HepG2 (cell line): ENCODE measurements around the gene ATP1A2. TPM values are rescaled to one million over a fixed set of nuclear protein-coding genes. Genes with fewer than 3 reads are reported as not detected.

Experiments used
- ATAC-seq: fragments of 200-7000 bp; cut with Tn5 transposase; 3 replicates; pipeline ENCODE4 v1.9.1; 2020; ENCODE audit warnings: mild to moderate bottlenecking, moderate library complexity
- BruUV-seq: library from RNA; stranded (reverse); fragments of 400-500 nt; replicated peaks from 2 replicates; lab custom pipeline; 2021; lab: Mats Ljungman, UMichigan
- CTCF ChIA-PET: fragments of 300-600 bp; formaldehyde crosslinking; extraction: SDS; loops from one replicate; lab custom pipeline; 2021; ENCODE audit warnings: low total read pairs, inconsistent platforms, low intra/inter-chr PET ratio; lab: Yijun Ruan, JAX
- POLR2A ChIA-PET: fragments of 350-600 bp; sonication (Branson Sonifier 250); formaldehyde crosslinking; loops from one replicate; lab custom pipeline; 2020; ENCODE audit warnings: antibody characterized with exemption, inconsistent platforms; lab: Yijun Ruan, JAX
- DNase-seq: peaks from one replicate; pipeline ENCODE4 v3.0.0-alpha.2; 2015; ENCODE audit warnings: low spot score
- FAIRE-seq: peaks from 3 replicates; lab custom pipeline; 2011; peaks lifted over from hg19 to GRCh38; lab: Jason Lieb, UNC
- H2AFZ ChIP-seq: one replicate; pipeline ENCODE4 v1.6.1; 2011; ENCODE audit warnings: low read length, inconsistent platforms
- H3K27ac ChIP-seq: fragments of 300-600 bp; 3 replicates; pipeline ENCODE4 v1.8.0; 2011; ENCODE audit warnings: mixed run types, mild to moderate bottlenecking, mixed read lengths, low read length, inconsistent platforms; ENCODE audit not compliant: insufficient read depth; ENCODE audit errors: extremely low read length
- H3K27me3 ChIP-seq, 2 experiments: fragments of 200-600 bp in 1 of 2; 2 replicates in 1 of 2; 3 replicates in 1 of 2; pipeline versions ENCODE4 v1.6.0 to v1.8.0; 2011; ENCODE audit warnings: low read length in 2 of 2, mild to moderate bottlenecking in 2 of 2, moderate library complexity in 2 of 2, inconsistent platforms in 1 of 2; ENCODE audit not compliant: insufficient read depth in 2 of 2, control insufficient read depth in 1 of 2
- H3K36me3 ChIP-seq, 2 experiments: fragments of 200-600 bp in 1 of 2; replicated peaks in 1 of 2; 2 replicates in 1 of 2; 3 replicates in 1 of 2; pipeline versions ENCODE4 v1.5.1 to v1.8.0; 2011; ENCODE audit warnings: low read length in 2 of 2, inconsistent platforms in 1 of 2; ENCODE audit not compliant: insufficient read depth in 2 of 2, control insufficient read depth in 1 of 2
- H3K4me1 ChIP-seq: 2 replicates; pipeline ENCODE4 v1.5.1; 2012; ENCODE audit warnings: low read length, inconsistent platforms; ENCODE audit not compliant: insufficient read depth
- H3K4me2 ChIP-seq: 2 replicates; pipeline ENCODE4 v1.6.0; 2011; ENCODE audit warnings: low read depth, low read length, inconsistent platforms
- H3K4me3 ChIP-seq, 3 experiments: fragments of 200-600 bp in 1 of 3; sonication (generic), shearing (Covaris generic) in 1 of 3; replicated peaks in 1 of 3; 2 replicates each; pipeline ENCODE4 v1.5.1; 2011 to 2016; ENCODE audit warnings: low read length in 3 of 3, inconsistent platforms in 2 of 3, low read depth in 2 of 3, mild to moderate bottlenecking in 2 of 3, control low read depth in 1 of 3, mixed read lengths in 1 of 3; ENCODE audit not compliant: insufficient read depth in 1 of 3
- H3K79me2 ChIP-seq: one replicate; pipeline ENCODE4 v1.6.1; 2011; ENCODE audit warnings: low read length, inconsistent platforms; ENCODE audit not compliant: insufficient read depth
- H3K9ac ChIP-seq: 2 replicates; pipeline ENCODE4 v1.6.0; 2011; ENCODE audit warnings: mild to moderate bottlenecking, low read depth, low read length, inconsistent platforms; ENCODE audit not compliant: insufficient read depth
- H3K9me3 ChIP-seq: 2 replicates; pipeline ENCODE4 v1.5.1; 2012; ENCODE audit warnings: mild to moderate bottlenecking, low read length
- H4K20me1 ChIP-seq: 2 replicates; pipeline ENCODE4 v1.6.0; 2011; ENCODE audit warnings: inconsistent platforms, mild to moderate bottlenecking, low read length, moderate library complexity; ENCODE audit not compliant: insufficient read depth
- ARID2 ChIP-seq: sonication (generic); formaldehyde crosslinking; IDR thresholded peaks from 2 replicates; pipeline ENCODE4 v1.8.1; 2022; ENCODE audit warnings: mild to moderate bottlenecking, missing genetic modification reagents, borderline replicate concordance
- ARID5B ChIP-seq: IDR thresholded peaks from 2 replicates; pipeline ENCODE4 v1.4.0; 2020; ENCODE audit warnings: mild to moderate bottlenecking, missing genetic modification reagents
- DBP ChIP-seq: sonication (generic); formaldehyde crosslinking; IDR thresholded peaks from 2 replicates; pipeline ENCODE4 v1.4.0; 2020; ENCODE audit warnings: missing genetic modification reagents; ENCODE audit errors: not compliant biosample characterization
- DR1 ChIP-seq: sonication (generic); formaldehyde crosslinking; IDR thresholded peaks from 2 replicates; pipeline ENCODE4 v1.8.0; 2021; ENCODE audit warnings: mild to moderate bottlenecking, missing genetic modification reagents, inconsistent platforms
- EHMT2 ChIP-seq: fragments of 200-600 bp; sonication (generic); IDR thresholded peaks from 2 replicates; pipeline ENCODE4 v1.7.0; 2017; ENCODE audit warnings: antibody characterized with exemption, low read depth, low read length, borderline replicate concordance
- GLI4 ChIP-seq: sonication (generic); formaldehyde crosslinking; IDR thresholded peaks from 2 replicates; pipeline ENCODE4 v1.5.1; 2020; ENCODE audit warnings: missing genetic modification reagents, mild to moderate bottlenecking, moderate library complexity, borderline replicate concordance
- MXD3 ChIP-seq: IDR thresholded peaks from 2 replicates; pipeline ENCODE4 v1.6.1; 2016; ENCODE audit warnings: mild to moderate bottlenecking, missing biosample characterization, missing genetic modification reagents
- NFE2L1 ChIP-seq: sonication (generic); formaldehyde crosslinking; IDR thresholded peaks from 2 replicates; pipeline ENCODE4 v1.4.0; 2020; ENCODE audit warnings: missing genetic modification reagents, mild to moderate bottlenecking, borderline replicate concordance
- TCF7 ChIP-seq: sonication (generic); IDR thresholded peaks from 2 replicates; pipeline ENCODE4 v1.6.1; 2016; ENCODE audit warnings: antibody characterized with exemption, low read depth
- ZFX ChIP-seq: sonication (generic); formaldehyde crosslinking; IDR thresholded peaks from 2 replicates; pipeline ENCODE4 v1.4.0; 2020; ENCODE audit warnings: mild to moderate bottlenecking, low read depth, missing genetic modification reagents, moderate library complexity
- ZNF616 ChIP-seq: sonication (generic); formaldehyde crosslinking; IDR thresholded peaks from 2 replicates; pipeline ENCODE4 v1.5.0; 2020; ENCODE audit warnings: low read depth, mild to moderate bottlenecking, missing genetic modification reagents
- ZNF619 ChIP-seq: sonication (generic); formaldehyde crosslinking; IDR thresholded peaks from 2 replicates; pipeline ENCODE4 v1.4.0; 2020; ENCODE audit warnings: mild to moderate bottlenecking, missing genetic modification reagents
- ZSCAN20 ChIP-seq: sonication (generic); formaldehyde crosslinking; IDR thresholded peaks from 2 replicates; pipeline ENCODE4 v1.4.0; 2020; ENCODE audit warnings: missing genetic modification reagents, mild to moderate bottlenecking, borderline replicate concordance
- WGBS: methylation state at CpG from one replicate; pipeline ENCODE4 v1.1.6; 2017; ENCODE audit warnings: low lambda C conversion rate; 5-methylcytosine and 5-hydroxymethylcytosine counted together
- in situ Hi-C: cut with HindIII; loops from 2 replicates; pipeline ENCODE4 v1.10.0; 2017; ENCODE audit warnings: low pct_unique_long_range_greater_than_20kb; ENCODE audit not compliant: extremely low pct_ligation_motif_present
- intact Hi-C: fragments of 100-400 bp; cut with micrococcal nuclease; formaldehyde crosslinking; loops from one replicate; pipeline ENCODE4 v1.10.0; 2022; ENCODE audit not compliant: unreplicated experiment
- polyA plus RNA-seq, 8 experiments: library from polyadenylated mRNA; depleted of rRNA in 3 of 8; stranded (reverse) in 7 of 8; unstranded in 1 of 8; fragments of >200 nt; fragmentation: Illumina TruSeq in 4 of 8; extraction: Trizol in 4 of 8; gene quantifications; 2 replicates each; pipeline versions ENCODE4 v1.2.1 to v1.2.3, GENCODE V29; 2011 to 2016; ENCODE audit warnings: low read depth in 4 of 8, missing spikeins in 1 of 8, mixed read lengths in 1 of 8; ENCODE audit not compliant: insufficient read depth in 1 of 8
- total RNA-seq, 5 experiments: library from RNA; depleted of rRNA; stranded (reverse); fragments of >200 nt; fragmentation: Illumina TruSeq; extraction: Trizol; gene quantifications; 2 replicates each; pipeline ENCODE4 v1.2.3, GENCODE V29; 2016; ENCODE audit warnings: low read depth in 1 of 5

The ATP1A2 gene
- total and polyA plus RNA-seq, 2 of the 13 experiments (the other 11 are each of a cell fraction or from before 2014, with no cell fraction given) = 0.16 TPM; not detected in 1

GRCh38 chr1:160127381-160127780 lies 11.8 kb downstream of the ATP1A2 start:
- POLR2A ChIA-PET = interaction anchor here (1.2 kb wide), 1 partner anchor 135 kb away, joined by 3 read pairs; the partner anchor contains the start of gene DCAF8
- no peak overlapping the region for H3K4me3 ChIP-seq
- H2AFZ ChIP-seq = no peak overlapping the region
- H3K36me3 ChIP-seq = no peaks in the 10 kb centered on the region
- no peaks in the 10 kb centered on the region for H4K20me1 ChIP-seq
- H3K27ac ChIP-seq = no peak overlapping the region
- no peak overlapping the region for H3K4me2 ChIP-seq
- intact Hi-C loops (no loop called here), in situ Hi-C loops (no loop called here)
- no peaks in the 10 kb centered on the region for H3K9me3 ChIP-seq
- H3K79me2 ChIP-seq = no peaks in the 10 kb centered on the region
- CTCF ChIA-PET = no interaction called here
- DNase-seq (no peak), FAIRE-seq (no peak), ATAC-seq (no peak)
- no peak overlapping the region for H3K9ac ChIP-seq
- no peaks in the 10 kb centered on the region for H3K27me3 ChIP-seq
- peaks cover 79% of the 10 kb centered on the region for H3K4me1 ChIP-seq
- BruUV-seq = no TSS peak
- 86% methylated on average over 9 of the region's 9 CpGs for WGBS
- TF ChIP-seq ZNF616 (CRISPR knock-in tag) = no peak
- TF ChIP-seq DR1 (CRISPR knock-in tag) = no peak
- no peak for TF ChIP-seq EHMT2
- TF ChIP-seq ZSCAN20 (CRISPR knock-in tag) = no peak
- TF ChIP-seq GLI4 = no peak
- TF ChIP-seq ARID2 (CRISPR knock-in tag) = no peak
- no peak for TF ChIP-seq ZNF619 (CRISPR knock-in tag)
- TF ChIP-seq ARID5B (CRISPR knock-in tag) = no peak
- TF ChIP-seq MXD3 (CRISPR knock-in tag) = no peak
- TF ChIP-seq ZFX = no peak
- TF ChIP-seq TCF7 = no peak
- TF ChIP-seq DBP (CRISPR knock-in tag) = no peak
- no peak for TF ChIP-seq NFE2L1 (CRISPR knock-in tag)
